Measurements from ENCODE around the gene FAM76A. TPM values are rescaled to one million over a fixed set of nuclear protein-coding genes. Genes with fewer than 3 reads are reported as not detected.
A peak's percentile ranks its signal among the peaks of the same experiment; 100 is the strongest.
"Not testable (repeated sequence)": the region's sequence is repeated elsewhere in the genome, so short reads cannot be mapped to it uniquely, and the experiment has no call there.

FAM76A gene
- total and polyA plus RNA-seq, 8 donors = 3.7 to 125 (median 11.8) TPM

DNA sequence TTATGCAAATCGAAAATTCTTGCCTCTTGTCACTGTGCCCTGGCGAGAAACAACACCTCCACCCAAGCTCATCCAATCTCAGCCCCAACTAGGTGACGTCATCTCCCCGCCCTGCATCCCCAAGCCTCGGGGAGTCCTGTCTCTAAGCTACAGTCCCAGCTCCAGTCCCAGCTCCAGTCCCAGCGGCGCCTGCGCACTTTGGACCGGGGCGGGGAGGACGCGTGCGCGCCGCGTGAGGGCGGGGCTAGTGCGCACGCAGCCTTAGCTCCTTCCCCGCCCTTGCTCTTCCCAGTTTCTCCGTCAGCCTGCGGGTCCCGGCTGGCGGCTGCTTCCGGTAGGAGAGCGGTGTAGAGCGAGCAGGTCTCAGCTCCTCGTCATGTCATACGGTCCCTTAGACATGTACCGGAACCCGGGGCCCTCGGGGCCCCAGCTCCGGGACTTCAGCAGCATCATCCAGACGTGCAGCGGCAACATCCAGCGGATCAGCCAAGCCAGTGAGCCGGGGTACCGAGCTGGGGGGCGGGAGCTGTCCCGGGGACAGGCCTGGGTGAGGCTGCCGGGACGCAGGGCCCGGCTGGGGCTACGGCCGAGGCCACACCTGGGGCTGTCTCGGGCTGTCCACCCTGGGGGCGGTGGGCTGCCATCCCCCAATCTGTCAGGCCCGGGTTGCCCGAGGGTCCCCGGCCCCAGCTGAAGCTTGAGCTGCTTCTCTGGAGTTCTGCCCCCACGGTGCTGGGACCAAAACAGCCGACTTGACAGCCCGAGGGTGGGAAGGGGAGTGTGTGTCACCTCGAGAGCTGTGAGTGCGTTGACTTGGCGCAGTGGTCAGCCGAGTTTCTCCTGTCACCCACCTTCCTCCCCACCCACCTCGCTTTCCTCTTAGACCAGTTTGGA lies 47.4 kb downstream of the FAM76A start, which contains the start of gene STX12:
Gene STX12 (plus strand): TSS at position 288 of the 894 bp plus-strand sequence. CDS start 89 bp downstream, at position 377.
- 0 to 1% (median 0%) methylated on average over 21 to 58 of the region's 58 CpGs for WGBS, 5 donors
- no peaks in the 10 kb centered on the region for H3K9me3 ChIP-seq
- H3K4me3 ChIP-seq = peak within 1 kb of the TSS; percentile 69 to 98 (median 88)
- DNase-seq = peak; percentile 99 to 100
- peaks cover 31 to 56% (median 41%) of the 10 kb centered on the region in 4 donors for H3K4me1 ChIP-seq
- H3K27ac ChIP-seq = peak within 1 kb of the TSS; percentile 94 to 100 (median 97)
- intact Hi-C loops (cut with DNase I; ENCODE audit: low total_unique reads) = no loop called here
- H3K27me3 ChIP-seq = no peaks in the 10 kb centered on the region
- H3K36me3 ChIP-seq = peaks cover 0 to 9% (median 0%) of the 10 kb centered on the region in 4 donors
- TF ChIP-seq EP300 (IDR thresholded peaks at IDR 0.05) = no peak
- TF ChIP-seq, protein P1, sequence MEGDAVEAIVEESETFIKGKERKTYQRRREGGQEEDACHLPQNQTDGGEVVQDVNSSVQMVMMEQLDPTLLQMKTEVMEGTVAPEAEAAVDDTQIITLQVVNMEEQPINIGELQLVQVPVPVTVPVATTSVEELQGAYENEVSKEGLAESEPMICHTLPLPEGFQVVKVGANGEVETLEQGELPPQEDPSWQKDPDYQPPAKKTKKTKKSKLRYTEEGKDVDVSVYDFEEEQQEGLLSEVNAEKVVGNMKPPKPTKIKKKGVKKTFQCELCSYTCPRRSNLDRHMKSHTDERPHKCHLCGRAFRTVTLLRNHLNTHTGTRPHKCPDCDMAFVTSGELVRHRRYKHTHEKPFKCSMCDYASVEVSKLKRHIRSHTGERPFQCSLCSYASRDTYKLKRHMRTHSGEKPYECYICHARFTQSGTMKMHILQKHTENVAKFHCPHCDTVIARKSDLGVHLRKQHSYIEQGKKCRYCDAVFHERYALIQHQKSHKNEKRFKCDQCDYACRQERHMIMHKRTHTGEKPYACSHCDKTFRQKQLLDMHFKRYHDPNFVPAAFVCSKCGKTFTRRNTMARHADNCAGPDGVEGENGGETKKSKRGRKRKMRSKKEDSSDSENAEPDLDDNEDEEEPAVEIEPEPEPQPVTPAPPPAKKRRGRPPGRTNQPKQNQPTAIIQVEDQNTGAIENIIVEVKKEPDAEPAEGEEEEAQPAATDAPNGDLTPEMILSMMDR (IDR thresholded peaks at IDR 0.05) = peak in 1 of 7 experiments; percentile 15
- TF ChIP-seq POLR2A (IDR thresholded peaks at IDR 0.05) = peak in 2 of 4 donors; percentile 89
- TF ChIP-seq POLR2AphosphoS5 (IDR thresholded peaks at IDR 0.05) = peak; percentile 98 to 99 (median 98)

DNA sequence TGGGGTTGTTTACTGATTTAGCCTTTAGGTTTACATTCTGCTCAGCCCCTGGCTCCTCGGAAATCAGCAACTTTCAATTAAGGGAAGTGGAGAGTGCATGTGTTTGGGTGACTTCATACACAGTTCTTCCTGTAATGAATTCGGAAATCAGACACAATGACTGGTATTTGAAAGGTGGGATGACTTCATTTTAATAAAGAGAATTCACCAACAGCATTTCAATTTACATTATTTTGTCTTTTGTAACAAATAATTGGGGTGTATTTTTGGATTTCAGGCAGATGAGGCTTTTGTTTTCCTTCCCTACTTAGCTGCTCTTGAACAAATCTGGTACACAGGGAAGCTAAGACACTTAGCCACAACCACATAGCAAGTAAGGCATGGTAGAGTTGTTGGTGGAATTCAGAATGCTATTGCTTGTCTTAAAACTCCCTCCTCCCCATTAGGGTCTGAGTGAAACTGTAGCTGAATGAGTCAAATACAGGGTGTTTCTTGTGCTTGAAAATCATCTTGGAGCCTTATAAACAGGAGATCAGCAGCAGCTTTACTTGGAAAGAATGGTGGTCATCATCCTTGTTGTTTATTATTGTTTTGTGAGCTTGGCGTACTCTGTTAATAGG lies 48.2 kb downstream of the FAM76A start:
- intact Hi-C loops (cut with DNase I; ENCODE audit: low total_unique reads) = no loop called here
- 15 to 26% (median 21%) methylated on average over 3 of the region's 3 CpGs for WGBS, 5 donors

DNA sequence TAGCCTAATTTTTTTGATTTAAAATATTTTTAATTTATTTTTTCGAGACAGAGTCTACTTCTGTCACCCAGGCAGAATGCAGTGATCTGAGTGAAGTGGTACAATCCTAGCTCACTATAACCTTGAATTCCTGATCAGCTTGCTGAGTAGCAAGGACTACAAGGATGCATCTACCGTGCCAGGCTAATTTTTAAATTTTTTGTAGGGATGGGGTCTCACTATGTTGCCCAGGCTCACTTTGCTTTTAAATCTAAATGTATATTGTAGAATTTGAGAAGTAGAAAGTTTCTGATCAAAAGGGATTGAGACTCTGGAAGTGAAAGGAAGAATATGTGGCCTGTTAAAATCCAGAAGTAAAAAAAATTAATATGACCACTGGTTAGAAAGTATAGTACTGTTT lies 48.9 kb downstream of the FAM76A start:
- TF ChIP-seq POLR2AphosphoS5 (IDR thresholded peaks at IDR 0.05) (no peak), POLR2A (IDR thresholded peaks at IDR 0.05) (no peak), EP300 (IDR thresholded peaks at IDR 0.05) (no peak)
- TF ChIP-seq, protein P1 (IDR thresholded peaks at IDR 0.05) = no peak
- no peak for DNase-seq
- peaks cover 0 to 9% (median 3%) of the 10 kb centered on the region in 4 donors for H3K36me3 ChIP-seq
- WGBS, 5 donors = 58 to 86% (median 73%) methylated on average over 2 of the region's 2 CpGs
- peaks cover 37 to 71% (median 55%) of the 10 kb centered on the region in 4 donors for H3K4me1 ChIP-seq
- intact Hi-C loops (cut with DNase I; ENCODE audit: low total_unique reads) = no loop called here
- no peaks in the 10 kb centered on the region for H3K9me3 ChIP-seq
- H3K27me3 ChIP-seq = no peaks in the 10 kb centered on the region
- peak overlapping the region in 4 of 5 donors; percentile 94 to 100 (median 98) for H3K27ac ChIP-seq
- H3K4me3 ChIP-seq = peak overlapping the region; percentile 69 to 98 (median 88)

More for the DNA sequence above, 48.2 kb downstream of the FAM76A start:
- Histone ChIP-seq H3K4me1 (peaks cover 34 to 64% (median 49%) of the 10 kb centered on the region in 4 donors), H3K9me3 (no peaks in the 10 kb centered on the region), H3K36me3 (peaks cover 0 to 9% (median 0%) of the 10 kb centered on the region in 4 donors), H3K27me3 (no peaks in the 10 kb centered on the region), H3K4me3 (peak overlapping the region; percentile 69 to 98 (median 88)), H3K27ac (peak overlapping the region; percentile 94 to 100 (median 97))
- TF ChIP-seq POLR2AphosphoS5 (IDR thresholded peaks at IDR 0.05) (no peak), EP300 (IDR thresholded peaks at IDR 0.05) (no peak), POLR2A (IDR thresholded peaks at IDR 0.05) (no peak)
- TF ChIP-seq, protein P1 (IDR thresholded peaks at IDR 0.05) = no peak
- peak in 1 of 2 donors; percentile 22 for DNase-seq

DNA sequence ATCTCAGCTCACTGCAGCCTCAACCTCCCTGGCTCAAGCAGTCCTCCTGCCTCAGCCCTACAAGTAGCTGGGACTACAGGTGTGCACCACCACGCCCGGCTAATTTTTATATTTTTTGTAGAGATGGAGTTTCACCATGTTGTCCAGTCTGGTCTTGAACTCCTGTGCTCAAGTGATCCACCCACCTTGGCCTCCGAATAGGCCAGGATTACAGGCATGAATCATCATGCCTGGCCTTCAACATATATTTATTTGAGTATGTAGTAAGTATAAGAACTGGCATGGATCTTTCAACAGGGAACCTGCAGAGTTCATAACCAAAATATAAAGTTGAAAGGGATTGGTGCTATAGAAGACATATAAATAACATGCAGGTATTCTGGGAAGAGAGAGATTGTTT lies 49.6 kb downstream of the FAM76A start:
- H3K27me3 ChIP-seq; intact Hi-C loops (cut with DNase I; ENCODE audit: low total_unique reads); H3K9me3 ChIP-seq; DNase-seq: not testable (repeated sequence)
- peaks cover 37 to 78% (median 59%) of the 10 kb centered on the region in 4 donors for H3K4me1 ChIP-seq
- WGBS, 5 donors = 61 to 71% (median 65%) methylated on average over 3 of the region's 3 CpGs
- H3K4me3 ChIP-seq = peak overlapping the region in 3 of 4 donors; percentile 3 to 96 (median 69)
- H3K27ac ChIP-seq = peak overlapping the region; percentile 30 to 100 (median 97)
- peaks cover 0 to 11% (median 9%) of the 10 kb centered on the region in 4 donors for H3K36me3 ChIP-seq

DNA sequence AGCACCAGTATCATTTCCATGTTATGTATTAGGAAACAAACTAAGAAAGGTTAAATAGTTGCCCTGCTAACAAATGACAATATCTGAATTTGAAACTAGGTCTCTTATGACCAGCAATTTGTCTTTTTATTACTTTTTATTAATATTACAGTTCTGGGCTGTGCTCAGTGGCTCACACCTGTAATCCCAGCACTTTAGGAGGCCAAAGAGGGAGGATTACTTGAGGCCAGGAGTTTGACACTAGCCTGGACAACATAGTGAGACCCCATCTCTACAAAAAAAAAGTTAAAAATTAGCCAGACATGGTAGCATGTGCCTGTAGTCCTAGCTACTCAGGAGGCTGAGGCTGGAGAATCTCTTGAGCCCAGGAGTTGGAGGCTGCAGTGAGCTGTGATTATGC lies 50.5 kb downstream of the FAM76A start:
- DNase-seq; H3K4me3 ChIP-seq; H3K9me3 ChIP-seq; H3K27me3 ChIP-seq; intact Hi-C loops (cut with DNase I; ENCODE audit: low total_unique reads): not testable (repeated sequence)
- Histone ChIP-seq H3K36me3 (peaks cover 0 to 13% (median 13%) of the 10 kb centered on the region in 4 donors), H3K4me1 (peaks cover 37 to 87% (median 62%) of the 10 kb centered on the region in 4 donors), H3K27ac (peak overlapping the region; percentile 10 to 98 (median 75))

All from stomach (tissue), 9 donors.